ENCODE data around the gene MPI.
"Not testable (repeated sequence)": the region's sequence is repeated elsewhere in the genome, so short reads cannot be mapped to it uniquely, and the experiment has no call there.

The MPI gene

DNA sequence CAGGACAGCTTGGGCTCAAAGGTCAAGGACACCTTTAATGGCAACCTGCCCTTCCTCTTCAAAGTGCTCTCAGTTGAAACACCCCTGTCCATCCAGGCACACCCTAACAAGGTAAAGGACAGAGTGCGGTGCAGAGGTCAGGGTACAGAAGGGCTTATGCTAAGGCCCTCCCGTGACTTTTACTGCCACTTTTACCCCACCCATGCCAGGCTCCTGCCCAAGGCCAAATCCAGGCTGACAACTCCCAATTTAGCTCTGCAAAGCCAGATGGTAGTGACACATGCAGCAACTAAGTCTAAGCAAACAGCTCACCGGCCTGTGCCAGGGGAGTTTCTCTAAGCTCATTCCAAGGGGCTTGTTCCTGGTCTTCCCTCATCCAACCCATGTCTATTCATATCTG, 1.6 kb downstream of the MPI start:
- no peak for DNase-seq (ENCODE audit: low read depth in 2 of 2)

DNA sequence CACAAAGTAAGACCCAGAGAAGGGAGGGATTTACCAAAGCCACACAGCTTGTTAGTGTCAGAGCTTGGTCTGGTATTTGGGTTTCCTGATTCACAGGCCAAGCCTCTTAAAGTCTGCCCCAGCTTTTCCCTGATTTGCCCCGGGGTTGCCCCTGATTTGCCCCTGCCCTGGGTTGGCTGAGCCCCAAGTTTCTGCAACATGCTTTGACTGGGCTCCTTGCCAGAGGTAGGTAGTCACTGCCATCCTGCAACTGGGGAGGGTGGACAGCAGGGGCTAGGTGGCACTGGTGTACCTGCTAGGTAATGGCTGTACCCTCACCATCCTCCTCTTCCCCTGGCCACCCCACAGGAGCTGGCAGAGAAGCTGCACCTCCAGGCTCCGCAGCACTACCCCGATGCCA, 2.5 kb downstream of the MPI start:
- no peak for DNase-seq (ENCODE audit: low read depth in 2 of 2)

DNA sequence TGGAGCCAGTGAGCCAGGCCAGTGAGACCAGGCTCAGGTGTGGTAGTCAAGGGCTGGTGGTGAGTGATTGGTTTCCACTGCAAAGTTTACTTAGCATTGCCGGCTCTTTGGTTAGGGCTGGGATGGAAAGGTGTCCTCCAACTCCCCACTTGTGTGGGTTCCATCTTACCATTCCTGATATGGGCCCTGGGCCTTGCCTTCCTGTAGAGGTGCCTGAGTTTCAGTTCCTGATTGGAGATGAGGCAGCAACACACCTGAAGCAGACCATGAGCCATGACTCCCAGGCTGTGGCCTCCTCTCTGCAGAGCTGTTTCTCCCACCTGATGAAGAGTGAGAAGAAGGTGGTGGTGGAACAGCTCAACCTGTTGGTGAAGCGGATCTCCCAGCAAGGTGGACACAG, 3.1 kb downstream of the MPI start:
- no peak for DNase-seq (ENCODE audit: low read depth in 2 of 2)

DNA sequence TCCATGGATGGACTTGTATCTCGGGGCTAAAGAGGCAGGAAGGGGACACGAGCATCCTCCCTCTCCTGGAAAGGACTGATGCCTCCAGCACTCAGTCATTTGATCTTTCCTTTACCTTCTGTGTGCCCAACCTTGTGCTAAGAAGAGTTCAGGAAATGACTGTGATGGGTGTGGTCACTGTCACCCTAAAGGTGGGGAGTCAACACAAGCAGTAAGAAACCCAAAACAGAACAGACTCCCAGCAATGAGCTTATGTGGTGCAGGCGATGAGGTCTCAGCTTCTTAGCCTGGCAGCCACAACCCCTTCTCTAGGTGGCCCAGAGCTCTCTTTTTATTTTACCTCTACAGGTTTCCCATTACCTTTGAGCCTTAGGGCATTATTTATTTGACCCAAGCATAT, 3.8 kb downstream of the MPI start:
- no peak for DNase-seq (ENCODE audit: low read depth in 2 of 2)

DNA sequence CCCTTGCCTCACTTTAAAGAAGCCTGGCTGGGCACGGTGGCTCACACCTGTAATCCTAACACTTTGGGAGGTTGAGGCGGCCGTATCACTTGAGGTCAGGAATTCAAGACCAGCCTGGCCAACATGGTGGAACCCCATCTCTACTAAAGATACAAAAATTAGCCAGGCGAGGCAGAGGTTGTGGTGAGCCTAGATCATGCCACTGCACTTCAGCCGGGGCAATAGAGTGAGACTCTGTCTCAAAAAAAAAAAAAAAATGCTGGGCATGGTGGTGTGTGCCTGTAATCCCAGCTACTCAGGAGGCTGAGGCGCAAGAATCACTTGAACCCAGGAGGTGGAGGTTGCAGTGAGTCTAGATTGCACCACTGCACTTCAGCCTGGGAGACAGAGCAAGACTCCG, 4.5 kb downstream of the MPI start:
- DNase-seq (ENCODE audit: low read depth in 2 of 2) = not testable (repeated sequence)

DNA sequence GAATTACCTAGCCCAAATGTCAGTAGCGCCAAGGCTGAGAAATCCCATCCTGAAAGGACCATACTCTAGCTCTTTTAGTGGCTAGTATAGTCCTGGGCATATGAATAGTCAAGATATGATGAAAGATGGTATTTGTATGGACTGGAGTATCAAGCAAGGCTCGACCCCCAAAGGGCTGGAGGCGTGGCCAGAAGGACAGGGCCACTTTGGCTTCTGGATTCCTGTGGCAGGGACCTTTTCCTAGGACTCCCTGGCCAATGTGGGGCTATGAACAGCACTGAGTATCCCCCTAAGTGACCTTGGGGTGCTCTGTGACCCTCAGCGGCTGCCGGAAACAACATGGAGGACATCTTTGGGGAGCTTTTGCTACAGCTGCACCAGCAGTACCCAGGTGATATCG, 6.0 kb downstream of the MPI start:
- DNase-seq (ENCODE audit: low read depth in 2 of 2) = no peak

DNA sequence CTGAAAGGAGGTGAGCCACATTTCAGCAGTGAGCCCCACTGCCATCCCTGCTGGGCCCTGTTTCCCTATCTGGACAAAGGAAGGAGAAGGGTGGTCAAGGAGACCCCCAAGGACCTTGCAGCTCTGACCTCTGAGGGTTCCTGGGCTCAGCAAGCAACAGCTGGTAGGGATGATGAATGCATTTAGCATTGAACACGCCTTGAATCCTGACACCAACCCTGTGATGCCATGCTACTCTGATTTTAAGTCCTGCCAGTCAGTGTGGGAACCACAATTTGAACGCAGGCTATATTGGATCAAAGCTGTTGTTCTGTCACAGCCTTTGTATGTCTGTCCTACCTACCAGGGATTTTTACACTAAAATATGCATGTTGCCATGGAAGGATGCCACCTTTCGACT, 6.5 kb downstream of the MPI start:
- no peak for DNase-seq (ENCODE audit: low read depth in 2 of 2)

DNA sequence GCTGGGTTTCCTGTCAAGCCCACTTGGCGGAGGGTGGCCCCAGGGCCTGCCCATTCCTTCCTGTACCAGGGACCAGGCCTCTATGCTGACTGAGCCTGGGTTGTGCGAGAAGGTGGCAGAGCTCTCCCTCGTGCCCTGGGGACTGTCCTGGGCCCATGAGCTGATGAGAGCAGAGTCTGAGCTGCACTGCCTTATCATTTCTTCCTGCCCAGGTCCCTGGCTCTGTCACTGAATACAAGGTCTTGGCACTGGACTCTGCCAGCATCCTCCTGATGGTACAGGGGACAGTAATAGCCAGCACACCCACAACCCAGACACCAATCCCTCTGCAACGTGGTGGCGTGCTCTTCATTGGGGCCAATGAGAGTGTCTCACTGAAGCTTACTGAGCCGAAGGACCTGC, 7.5 kb downstream of the MPI start:
- DNase-seq (ENCODE audit: low read depth in 2 of 2) = no peak

DNA sequence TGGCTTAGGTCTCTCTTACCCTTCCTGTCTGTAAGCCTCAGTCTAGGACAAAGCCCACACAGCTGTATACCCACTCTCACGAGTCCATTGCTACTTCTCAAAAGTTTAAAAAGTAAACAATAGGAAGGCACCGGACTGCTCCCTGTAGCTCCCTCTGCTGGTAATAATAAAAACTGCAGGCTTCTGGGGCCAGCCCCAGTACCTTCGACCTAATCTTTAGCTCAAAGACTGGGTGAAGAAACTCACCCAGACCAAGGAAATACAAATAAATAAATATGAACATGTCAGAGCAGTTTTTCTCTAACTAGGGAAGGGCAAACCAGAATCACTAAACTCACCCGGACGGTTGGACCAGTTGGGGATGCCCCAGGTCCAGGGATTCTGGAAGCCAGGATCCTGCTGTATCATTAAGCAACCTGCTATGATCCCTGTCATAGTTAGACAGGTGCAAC, 11.8 kb downstream of the MPI start:
- peak; percentile 45 to 47 for DNase-seq (ENCODE audit: low read depth in 2 of 2)

DNA sequence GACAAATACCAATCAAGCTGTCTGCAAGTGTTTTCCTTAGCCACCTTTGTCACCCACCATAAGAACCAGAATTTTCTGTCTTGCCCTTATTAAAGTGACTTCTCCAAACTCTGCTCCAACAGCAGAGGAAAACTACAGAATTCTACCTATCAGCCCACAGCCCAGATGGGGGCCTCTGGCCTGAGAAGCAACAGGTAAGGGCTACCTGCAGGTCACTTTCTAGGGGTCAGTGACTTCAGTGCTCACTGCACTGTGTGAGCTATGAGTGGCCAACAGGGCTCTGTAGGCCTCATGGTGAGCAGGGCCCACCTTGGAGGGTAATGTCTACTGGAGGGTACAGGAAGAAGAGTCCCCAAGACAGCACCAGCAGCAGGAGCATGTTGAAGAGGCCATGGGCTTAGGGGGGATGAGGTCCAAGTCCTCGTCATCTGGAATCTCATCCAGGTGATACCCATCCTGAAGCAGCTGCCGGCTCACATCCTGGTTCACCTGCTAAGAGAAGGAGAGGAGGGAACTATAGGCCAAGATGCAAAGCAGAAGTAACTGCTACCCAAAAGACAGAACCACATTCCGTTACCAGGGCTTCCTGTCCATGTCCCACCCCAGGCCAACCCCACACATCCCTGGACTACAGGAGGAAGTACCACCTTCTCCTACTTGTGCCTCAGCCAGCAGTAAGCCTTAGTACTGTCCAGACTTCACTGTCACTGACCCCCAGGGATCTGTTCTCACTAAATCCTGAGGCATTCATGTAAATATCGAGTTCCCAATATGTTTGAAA, 12.6 kb downstream of the MPI start:
- no peak for DNase-seq (ENCODE audit: low read depth in 2 of 2)

DNA sequence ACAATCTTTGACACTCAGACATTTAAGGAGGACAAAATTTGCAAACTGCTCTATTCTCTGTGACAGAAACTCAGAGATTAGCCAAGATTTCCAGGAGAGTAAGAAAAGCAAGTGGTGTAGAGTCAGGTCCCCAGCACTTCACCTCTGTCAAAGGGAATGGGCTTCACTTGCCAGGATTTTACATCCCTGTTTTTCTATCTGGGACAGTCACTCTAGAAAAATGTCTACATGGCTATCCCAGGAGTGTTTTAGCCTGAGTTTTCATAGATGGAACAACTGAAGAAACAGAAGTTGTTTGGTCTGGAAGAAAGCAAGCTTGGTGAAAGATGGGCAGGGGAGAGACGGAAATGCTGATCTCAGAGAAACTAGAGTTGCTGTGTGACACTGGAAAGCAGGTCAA, 13.8 kb downstream of the MPI start:
- DNase-seq (ENCODE audit: low read depth in 2 of 2) = no peak

DNA sequence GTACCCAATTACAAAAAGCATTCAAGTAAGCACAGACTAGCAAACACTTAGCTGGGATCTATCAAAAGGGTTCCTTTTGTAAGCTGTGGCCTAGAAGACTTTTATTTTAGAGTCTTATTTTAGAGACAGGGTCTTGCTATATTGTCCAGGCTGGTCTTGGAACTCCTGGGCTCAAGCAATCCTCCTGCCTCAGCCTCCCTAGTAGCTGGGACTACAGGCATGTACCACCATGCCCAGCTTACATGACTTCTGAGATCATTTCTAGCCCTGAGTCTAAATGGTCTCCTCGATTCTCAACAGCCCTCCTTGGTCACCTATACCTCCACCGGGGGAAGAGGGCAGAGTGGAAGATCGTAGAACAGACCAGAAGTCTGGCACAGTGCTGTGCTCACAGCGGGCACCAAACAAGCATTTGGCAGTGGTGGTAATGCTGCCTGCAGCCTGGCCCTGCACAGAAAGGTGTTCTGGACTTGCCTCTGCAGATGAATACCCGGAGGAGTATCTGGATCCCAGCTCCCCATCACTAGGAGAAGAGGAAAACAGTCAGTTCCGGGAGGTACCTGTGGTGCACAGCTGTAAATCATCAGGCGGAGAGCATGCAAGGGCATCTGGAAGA, 14.5 kb downstream of the MPI start:
- no peak for DNase-seq (ENCODE audit: low read depth in 2 of 2)

DNA sequence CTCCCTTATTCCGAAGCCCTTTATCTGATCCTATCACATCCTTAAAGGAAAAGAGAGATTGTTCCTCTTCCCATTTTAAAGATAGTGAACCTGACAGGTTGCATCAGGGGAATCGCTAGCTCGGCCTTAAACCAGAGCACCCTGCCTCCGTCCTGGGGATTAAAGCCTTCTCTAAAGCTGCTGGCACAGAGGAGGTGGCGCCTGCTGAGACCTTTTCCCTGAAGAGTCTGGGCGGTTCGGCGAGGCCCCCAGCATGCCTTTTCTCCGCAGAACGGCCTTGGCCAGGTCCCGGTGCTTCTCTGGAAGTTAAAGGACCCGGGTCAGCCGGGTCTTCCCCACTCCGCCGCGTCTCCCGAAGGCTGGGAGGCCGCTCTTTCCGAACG, 16.2 kb downstream of the MPI start:
- DNase-seq (ENCODE audit: low read depth in 2 of 2) = no peak

DNA sequence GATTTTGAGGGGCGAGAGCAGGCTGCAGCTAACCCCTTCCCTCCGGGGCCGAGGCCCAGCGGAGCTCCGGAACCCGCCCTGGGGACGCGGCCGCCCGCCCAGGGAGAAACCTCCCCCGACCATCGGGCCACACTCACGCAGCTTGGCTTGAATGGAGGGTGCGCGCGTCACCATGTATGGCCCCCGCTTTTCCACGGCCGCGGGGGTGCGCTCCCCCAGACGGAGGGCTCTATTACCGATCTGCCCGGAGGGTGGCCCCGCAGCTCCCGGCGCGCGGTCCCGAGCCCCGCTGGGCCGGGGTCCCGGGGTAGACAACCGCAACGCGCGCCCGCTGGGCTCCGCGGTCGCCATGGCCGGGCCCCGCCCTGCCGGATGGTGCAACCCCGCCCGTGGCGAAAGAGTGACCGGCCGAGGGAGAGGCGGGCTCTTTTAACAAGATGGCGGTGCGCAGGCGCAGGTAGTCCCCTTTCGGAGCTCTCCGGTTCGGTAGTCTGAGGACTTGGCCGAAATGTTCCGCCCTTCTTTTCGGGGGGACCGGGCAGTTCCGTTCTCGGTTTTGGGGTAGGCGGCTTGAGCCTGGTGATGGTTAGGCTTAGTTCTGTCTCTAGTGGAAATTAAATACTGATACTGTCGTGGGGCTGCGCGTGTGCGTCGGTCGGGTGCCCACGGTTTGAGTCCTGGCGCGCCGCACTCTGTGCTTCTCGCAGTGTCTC, 16.8 kb downstream of the MPI start, which contains the start of gene FAM219B:
Gene FAM219B, minus strand, starts transcription at position 402 of the 713 bp plus-strand sequence. Its CDS starts 51 bp downstream, at position 351.
- DNase-seq (ENCODE audit: low read depth in 2 of 2) = peak; percentile 59 to 74

DNA sequence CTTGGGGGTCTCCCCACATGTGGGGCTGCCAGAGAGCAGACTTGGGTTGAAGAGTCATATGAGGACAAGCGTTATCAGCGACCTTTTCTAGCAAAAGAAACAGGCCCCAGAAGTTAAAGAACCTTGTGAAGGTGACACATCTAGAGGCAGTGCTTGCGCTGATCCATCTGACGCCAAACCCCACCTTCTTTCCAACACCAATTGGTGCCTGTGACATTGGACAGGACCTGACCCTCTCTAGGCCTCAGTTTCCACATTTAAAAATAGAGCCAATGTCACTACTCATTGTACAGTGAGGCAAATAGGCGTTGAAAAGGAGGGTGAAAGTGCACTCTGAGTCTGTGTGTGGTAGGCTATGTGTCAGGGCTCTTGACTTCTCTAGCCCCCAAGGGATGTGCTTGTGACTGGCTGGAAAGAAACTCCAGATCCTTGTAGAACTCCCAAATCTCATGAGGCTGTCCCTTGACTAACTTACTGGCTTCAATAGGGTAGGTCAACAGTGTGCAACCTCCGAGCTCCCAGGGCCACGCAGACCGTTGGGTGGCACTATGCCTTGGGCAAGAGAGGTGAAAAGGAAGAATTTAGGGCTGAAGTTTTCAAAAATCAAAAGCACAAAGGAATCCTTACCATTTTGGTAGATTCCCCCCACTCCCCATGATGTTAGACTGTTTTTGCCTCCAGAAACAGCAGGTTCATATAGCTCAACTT, 17.5 kb downstream of the MPI start:
- no peak for DNase-seq (ENCODE audit: low read depth in 2 of 2)

DNA sequence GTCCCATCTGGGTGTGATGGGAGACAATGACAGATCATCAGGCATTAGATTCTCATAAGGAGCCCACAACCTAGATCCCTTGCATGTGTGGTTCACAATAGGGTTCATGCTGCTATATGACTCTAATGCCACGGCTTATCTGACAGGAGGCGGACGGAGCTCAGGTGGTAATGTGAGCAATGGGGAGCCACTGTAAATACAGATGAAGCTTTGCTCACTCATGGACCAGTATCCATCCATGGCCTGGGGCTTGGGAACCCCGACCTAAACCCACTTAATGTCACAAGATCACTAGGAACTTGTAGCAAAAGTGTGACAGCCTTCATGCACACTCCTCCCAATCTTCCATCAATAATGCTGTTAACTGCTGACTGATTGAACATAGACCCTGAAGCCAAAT, 18.8 kb downstream of the MPI start:
- DNase-seq (ENCODE audit: low read depth in 2 of 2) = no peak

DNA sequence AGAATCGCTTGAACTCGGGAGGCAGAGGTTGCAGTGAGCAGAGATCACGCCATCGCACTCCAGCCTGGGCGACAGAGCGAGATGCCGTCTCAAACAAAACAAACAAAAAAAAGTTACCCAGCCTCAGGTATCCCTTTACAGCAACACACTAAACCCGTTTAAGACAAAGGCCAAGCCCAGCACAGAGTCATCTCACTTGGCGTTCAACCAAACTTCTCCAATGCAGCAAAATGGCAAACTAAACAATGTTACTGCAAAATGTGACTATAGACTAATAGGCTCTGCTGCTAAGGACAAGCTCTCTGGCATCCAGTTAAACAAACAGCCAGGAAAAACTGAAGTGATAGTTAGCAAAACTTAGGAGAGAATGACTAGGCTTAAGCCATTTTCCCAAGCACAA, 23.2 kb downstream of the MPI start:
- no peak for DNase-seq (ENCODE audit: low read depth in 2 of 2)

DNA sequence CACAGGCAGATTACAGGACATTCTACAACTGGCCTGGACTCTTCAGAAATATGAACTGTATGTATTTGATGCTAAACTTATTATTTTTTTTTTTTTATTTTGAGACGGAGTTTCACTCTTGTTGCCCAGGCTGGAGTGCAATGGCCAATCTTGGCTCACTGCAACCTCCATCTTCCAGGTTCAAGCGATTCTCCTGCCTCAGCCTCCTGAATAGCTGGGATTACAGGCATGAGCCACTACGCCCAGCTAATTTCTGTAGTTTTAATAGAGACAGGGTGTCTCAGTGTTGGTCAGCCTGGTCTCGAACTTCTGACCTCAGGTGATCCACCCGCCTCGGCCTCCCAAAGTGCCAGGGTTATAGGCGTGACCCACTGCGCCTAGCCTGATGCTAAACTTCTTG, 24.0 kb downstream of the MPI start:
- DNase-seq (ENCODE audit: low read depth in 2 of 2) = not testable (repeated sequence)

DNA sequence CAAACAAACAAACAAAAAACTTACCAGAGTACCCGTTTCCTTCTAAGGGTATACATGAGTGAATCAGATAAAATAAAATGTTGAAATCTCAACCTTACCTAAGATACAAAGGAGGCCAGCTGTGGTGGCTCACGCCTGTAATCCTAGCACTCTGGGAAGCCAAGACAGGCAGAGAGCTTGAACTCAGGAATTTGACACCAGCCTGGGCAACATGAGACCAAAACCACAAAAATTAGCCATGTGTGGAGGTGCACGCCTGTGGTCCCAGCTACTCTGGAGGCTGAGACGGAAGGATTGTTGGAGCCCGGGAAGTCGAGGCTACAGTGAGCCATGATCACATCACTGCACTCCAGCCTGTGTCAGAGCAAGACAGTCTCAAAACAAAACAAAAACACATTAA, 27.8 kb downstream of the MPI start:
- DNase-seq (ENCODE audit: low read depth in 2 of 2) = no peak

DNA sequence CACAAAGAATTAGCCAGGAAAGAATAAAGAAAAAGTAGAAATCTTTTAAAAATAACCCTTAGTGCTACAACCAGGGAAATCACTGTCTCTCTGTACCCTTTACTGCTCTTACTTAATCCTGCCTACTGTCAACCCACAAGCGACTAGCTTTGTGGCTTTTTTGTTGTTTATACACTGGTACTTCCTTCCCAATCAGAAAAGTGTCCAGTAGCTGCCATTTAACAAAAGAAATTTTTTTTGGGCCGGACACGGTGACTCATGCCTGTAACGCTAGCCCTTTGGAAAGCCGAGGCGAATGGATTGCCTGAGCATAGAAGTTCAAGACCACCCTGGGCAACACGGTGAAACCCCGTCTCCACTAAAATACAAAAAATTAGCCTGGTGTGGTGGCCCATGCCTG, 30.6 kb downstream of the MPI start:
- no peak for DNase-seq (ENCODE audit: low read depth in 2 of 2)

DNA sequence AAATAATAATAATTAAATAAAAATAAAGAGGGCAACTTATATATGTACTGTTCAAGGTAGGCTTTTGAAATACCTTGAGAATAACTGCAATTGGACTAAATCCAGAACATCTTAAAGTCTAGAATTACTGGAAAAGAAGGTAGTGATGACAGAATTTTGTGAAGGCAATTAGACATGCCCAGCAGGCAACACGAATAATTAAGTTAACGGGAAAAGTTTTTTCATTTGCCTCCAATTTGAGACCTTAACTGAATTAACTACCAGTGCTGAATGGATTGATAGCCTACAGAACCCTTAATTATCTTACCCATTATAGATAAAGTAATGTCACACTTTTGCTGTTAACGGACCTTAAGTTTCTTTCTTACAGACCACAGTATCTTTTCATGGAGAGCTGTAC, 34.7 kb downstream of the MPI start:
- DNase-seq (ENCODE audit: low read depth in 2 of 2) = no peak

DNA sequence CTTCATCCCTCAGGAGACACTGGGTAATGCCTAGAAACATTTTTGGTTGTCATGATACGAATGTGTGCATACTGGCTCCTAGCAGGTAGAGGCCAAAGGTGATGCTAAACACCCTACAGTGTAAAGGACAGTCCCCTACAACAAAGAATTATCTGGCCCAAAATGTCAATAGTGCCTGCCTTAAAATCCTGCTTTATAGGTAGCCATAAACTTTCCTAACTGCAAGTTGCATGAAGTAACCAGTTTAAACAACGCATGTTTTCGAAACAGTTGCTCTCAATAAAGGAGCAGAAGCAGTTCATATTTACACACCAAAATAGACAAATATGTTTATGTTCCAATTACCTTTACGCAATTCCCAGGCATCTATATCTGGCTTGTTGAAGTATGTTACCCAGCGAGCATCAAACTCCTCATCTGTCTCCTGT, 38.9 kb downstream of the MPI start:
- no peak for DNase-seq (ENCODE audit: low read depth in 2 of 2)
